OCI-LY1 (cell line): ENCODE results near the gene KAT2A.
"Not testable (repeated sequence)": the region's sequence is repeated elsewhere in the genome, so short reads cannot be mapped to it uniquely, and the experiment has no call there.

Experiments used
- H2AFZ ChIP-seq: fragments of 200-600 bp; sonication (generic), shearing (Covaris generic); 2 replicates; pipeline ENCODE4 v1.6.0; 2014; ENCODE audit warnings: antibody characterized with exemption, mild to moderate bottlenecking, low read length
- H3F3A ChIP-seq: fragments of 200-600 bp; sonication (generic), shearing (Covaris generic); 2 replicates; pipeline ENCODE4 v1.6.0; 2014; ENCODE audit warnings: mild to moderate bottlenecking, antibody characterized with exemption, low read length, moderate library complexity; ENCODE audit not compliant: insufficient read depth
- H3K27ac ChIP-seq: fragments of 200-600 bp; sonication (generic); 2 replicates; pipeline ENCODE4 v1.5.1; 2014; ENCODE audit warnings: low read length, mixed run types, mild to moderate bottlenecking, low read depth; ENCODE audit not compliant: poor library complexity, severe bottlenecking
- H3K27me3 ChIP-seq: fragments of 200-600 bp; sonication (generic); 2 replicates; pipeline ENCODE4 v1.6.0; 2014; ENCODE audit warnings: antibody characterized with exemption, mild to moderate bottlenecking, low read length, moderate library complexity; ENCODE audit not compliant: insufficient read depth
- H3K36me3 ChIP-seq: fragments of 200-600 bp; sonication (generic); 2 replicates; pipeline ENCODE4 v1.6.1; 2014; ENCODE audit warnings: mild to moderate bottlenecking, antibody characterized with exemption, low read length, moderate library complexity, mixed read lengths; ENCODE audit not compliant: insufficient read depth
- H3K4me1 ChIP-seq: fragments of 200-600 bp; sonication (generic); 2 replicates; pipeline ENCODE4 v1.5.1; 2014; ENCODE audit warnings: mild to moderate bottlenecking, low read length, moderate library complexity; ENCODE audit not compliant: insufficient read depth, severe bottlenecking
- H3K4me2 ChIP-seq: fragments of 200-600 bp; sonication (generic), shearing (Covaris generic); 2 replicates; pipeline ENCODE4 v1.6.1; 2014; ENCODE audit warnings: low read length
- H3K4me3 ChIP-seq: fragments of 200-600 bp; sonication (generic); 2 replicates; pipeline ENCODE4 v1.5.1; 2014; ENCODE audit warnings: low read length, low read depth, mild to moderate bottlenecking, mixed read lengths; ENCODE audit not compliant: poor library complexity, severe bottlenecking
- H3K79me2 ChIP-seq: fragments of 200-600 bp; shearing (Covaris generic); 2 replicates; pipeline ENCODE4 v1.6.1; 2016; ENCODE audit warnings: mixed run types, low read length, mixed read lengths; ENCODE audit not compliant: insufficient read depth
- H3K9ac ChIP-seq: fragments of 200-600 bp; sonication (generic), shearing (Covaris generic); 2 replicates; pipeline ENCODE4 v1.6.1; 2014; ENCODE audit warnings: mild to moderate bottlenecking, low read length, mixed read lengths
- H3K9me2 ChIP-seq: fragments of 200-600 bp; sonication (generic), shearing (Covaris generic); 2 replicates; pipeline ENCODE4 v1.6.1; 2014; ENCODE audit warnings: low read depth, mild to moderate bottlenecking, low read length, mixed read lengths
- H3K9me3 ChIP-seq: fragments of 200-600 bp; shearing (Covaris generic); 2 replicates; pipeline ENCODE4 v1.6.1; 2014; ENCODE audit warnings: low read length, mixed read lengths
- H4K20me1 ChIP-seq: fragments of 200-600 bp; sonication (generic), shearing (Covaris generic); 2 replicates; pipeline ENCODE4 v1.6.0; 2016; ENCODE audit warnings: mild to moderate bottlenecking, low read length; ENCODE audit not compliant: insufficient read depth
- EZH2 ChIP-seq: fragments of 200-600 bp; sonication (generic), shearing (Covaris generic); IDR thresholded peaks from 2 replicates; pipeline ENCODE4 v1.8.0; 2017; ENCODE audit warnings: borderline replicate concordance, mixed run types, mild to moderate bottlenecking, antibody characterized with exemption, low read length, moderate library complexity, mixed read lengths
- TF ChIP-seq, protein P1 (sequence below): fragments of 200-600 bp; sonication (generic), shearing (Covaris generic); IDR thresholded peaks from 2 replicates; pipeline ENCODE4 v1.5.1; 2017; ENCODE audit warnings: mild to moderate bottlenecking, antibody characterized with exemption, low read length, moderate library complexity, mixed read lengths

The KAT2A gene

GRCh38 chr17:42155614-42156045 is 34.5 kb upstream of the KAT2A start:
- no peaks in the 10 kb centered on the region for H3K27me3 ChIP-seq
- H3K36me3 ChIP-seq = peaks cover 9% of the 10 kb centered on the region; the same call in 1 of the 2 replicates
- no peak overlapping the region for H2AFZ ChIP-seq
- H3K9ac ChIP-seq = no peak overlapping the region
- no peak overlapping the region; the same call in 1 of the 2 replicates for H3K4me2 ChIP-seq
- peaks cover 28% of the 10 kb centered on the region for H3K4me1 ChIP-seq
- TF ChIP-seq, protein P1, sequence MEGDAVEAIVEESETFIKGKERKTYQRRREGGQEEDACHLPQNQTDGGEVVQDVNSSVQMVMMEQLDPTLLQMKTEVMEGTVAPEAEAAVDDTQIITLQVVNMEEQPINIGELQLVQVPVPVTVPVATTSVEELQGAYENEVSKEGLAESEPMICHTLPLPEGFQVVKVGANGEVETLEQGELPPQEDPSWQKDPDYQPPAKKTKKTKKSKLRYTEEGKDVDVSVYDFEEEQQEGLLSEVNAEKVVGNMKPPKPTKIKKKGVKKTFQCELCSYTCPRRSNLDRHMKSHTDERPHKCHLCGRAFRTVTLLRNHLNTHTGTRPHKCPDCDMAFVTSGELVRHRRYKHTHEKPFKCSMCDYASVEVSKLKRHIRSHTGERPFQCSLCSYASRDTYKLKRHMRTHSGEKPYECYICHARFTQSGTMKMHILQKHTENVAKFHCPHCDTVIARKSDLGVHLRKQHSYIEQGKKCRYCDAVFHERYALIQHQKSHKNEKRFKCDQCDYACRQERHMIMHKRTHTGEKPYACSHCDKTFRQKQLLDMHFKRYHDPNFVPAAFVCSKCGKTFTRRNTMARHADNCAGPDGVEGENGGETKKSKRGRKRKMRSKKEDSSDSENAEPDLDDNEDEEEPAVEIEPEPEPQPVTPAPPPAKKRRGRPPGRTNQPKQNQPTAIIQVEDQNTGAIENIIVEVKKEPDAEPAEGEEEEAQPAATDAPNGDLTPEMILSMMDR = no peak
- no peak for TF ChIP-seq EZH2
- H4K20me1 ChIP-seq = no peaks in the 10 kb centered on the region
- peaks cover 32% of the 10 kb centered on the region for H3K79me2 ChIP-seq
- no peaks in the 10 kb centered on the region for H3F3A ChIP-seq
- H3K9me3 ChIP-seq = no peaks in the 10 kb centered on the region
- peak overlapping the region; percentile 90 for H3K4me3 ChIP-seq
- H3K27ac ChIP-seq = no peak overlapping the region
- no peaks in the 10 kb centered on the region for H3K9me2 ChIP-seq

- H3K4me3 ChIP-seq = peak overlapping the region; percentile 90
- TF ChIP-seq EZH2 = no peak
- TF ChIP-seq, protein P1 = no peak
- H3K27me3 ChIP-seq = no peaks in the 10 kb centered on the region
- no peaks in the 10 kb centered on the region for H3K9me3 ChIP-seq
- no peaks in the 10 kb centered on the region for H3F3A ChIP-seq
- H3K4me1 ChIP-seq = peaks cover 28% of the 10 kb centered on the region
- peak overlapping the region; percentile 19 for H3K27ac ChIP-seq
- H4K20me1 ChIP-seq = no peaks in the 10 kb centered on the region
- no peak overlapping the region for H2AFZ ChIP-seq
- peaks cover 37% of the 10 kb centered on the region for H3K79me2 ChIP-seq
- H3K9me2 ChIP-seq = no peaks in the 10 kb centered on the region
- peaks cover 14% of the 10 kb centered on the region; the same call in 1 of the 2 replicates for H3K36me3 ChIP-seq
- peak overlapping the region; percentile 79 for H3K4me2 ChIP-seq
- H3K9ac ChIP-seq = peak overlapping the region; percentile 92
Measured at GRCh38 chr17:42153919-42154742, 33.0 kb upstream of the KAT2A start.

DNA sequence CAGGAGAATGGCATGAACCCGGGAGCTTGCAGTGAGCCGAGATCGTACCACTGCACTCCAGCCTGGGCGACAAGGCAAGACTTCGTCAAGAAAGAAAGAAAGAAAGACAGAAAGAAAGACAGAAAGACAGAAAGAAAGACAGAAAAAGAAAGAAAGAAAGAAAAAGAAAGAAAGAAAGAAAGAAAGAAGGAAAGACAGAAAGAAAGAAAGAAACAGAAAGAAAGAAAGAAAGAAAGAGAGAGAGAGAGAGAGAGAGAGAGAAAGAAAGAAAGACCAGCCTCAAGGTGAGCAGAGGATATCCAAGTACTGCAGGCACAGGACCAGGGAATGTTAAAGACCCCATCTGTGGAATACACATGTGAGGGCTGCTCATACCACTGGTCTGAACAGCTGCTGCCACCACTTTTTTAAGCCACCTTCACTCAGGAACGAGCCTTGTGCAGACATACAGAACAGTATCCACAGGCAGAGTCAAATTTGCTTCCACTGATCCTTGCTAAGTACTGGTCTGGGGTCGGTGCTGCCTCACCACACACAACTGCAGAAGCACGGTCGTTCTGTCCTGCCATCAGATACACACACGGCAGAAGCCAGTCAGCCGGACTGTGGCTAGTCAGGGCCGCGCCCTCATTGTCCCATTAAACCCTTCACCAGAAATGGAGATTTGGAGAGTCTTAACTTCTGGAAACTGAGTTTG is 25.9 kb upstream of the KAT2A start:
- peaks cover 46% of the 10 kb centered on the region for H3K36me3 ChIP-seq
- TF ChIP-seq, protein P1 = no peak
- no peak for TF ChIP-seq EZH2

DNA sequence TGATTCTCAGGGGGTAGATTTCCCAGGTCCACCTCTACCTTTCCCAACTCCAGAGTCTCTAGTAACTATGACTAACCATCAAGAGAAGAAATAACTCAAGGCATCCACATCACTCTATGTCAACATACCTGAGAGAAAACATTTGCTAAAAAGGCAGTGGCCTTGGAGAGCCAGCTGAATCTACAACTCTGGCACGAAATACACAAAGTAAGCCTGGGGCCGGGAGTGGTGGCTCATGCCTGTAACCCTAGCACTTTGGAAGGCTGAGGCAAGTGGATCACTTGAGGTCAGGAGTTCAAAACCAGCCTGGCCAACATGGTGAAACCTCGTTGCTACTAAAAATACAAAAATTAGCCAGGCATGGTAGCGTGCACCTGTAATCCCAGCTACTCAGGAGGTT is 22.0 kb upstream of the KAT2A start:
- H4K20me1 ChIP-seq, H3K4me2 ChIP-seq, H3K27ac ChIP-seq, H3K9me3 ChIP-seq, H2AFZ ChIP-seq, H3K27me3 ChIP-seq, H3K9ac ChIP-seq, H3K9me2 ChIP-seq, H3K4me3 ChIP-seq, H3F3A ChIP-seq: not testable (repeated sequence)
- Histone ChIP-seq H3K36me3 (peaks cover 37% of the 10 kb centered on the region), H3K79me2 (peaks cover 11% of the 10 kb centered on the region), H3K4me1 (peaks cover 18% of the 10 kb centered on the region)

More for the DNA sequence above, 25.9 kb upstream of the KAT2A start:
- Histone ChIP-seq H3K9me3 (no peaks in the 10 kb centered on the region), H3K4me2 (no peak overlapping the region), H3F3A (no peaks in the 10 kb centered on the region), H3K9me2 (no peaks in the 10 kb centered on the region), H3K27ac (no peak overlapping the region), H3K4me1 (peaks cover 12% of the 10 kb centered on the region), H3K79me2 (peaks cover 25% of the 10 kb centered on the region), H4K20me1 (no peaks in the 10 kb centered on the region), H2AFZ (no peak overlapping the region), H3K4me3 (no peak overlapping the region), H3K9ac (no peak overlapping the region), H3K27me3 (no peaks in the 10 kb centered on the region)
